D721Med (cell line): Measurements from ENCODE around the gene PHF14.

ENCODE experiments used
- DNase-seq: peaks from one replicate; pipeline ENCODE4 v3.0.0; 2011; ENCODE audit warnings: low spot score; ENCODE audit not compliant: insufficient read length
- FAIRE-seq: peaks from 2 replicates; lab custom pipeline; 2011; peaks lifted over from hg19 to GRCh38; lab: Jason Lieb, UNC
- TF ChIP-seq, protein P1 (sequence below): IDR thresholded peaks from 2 replicates; pipeline ENCODE4 v1.5.1; 2012; ENCODE audit warnings: mild to moderate bottlenecking, control low read depth; ENCODE audit not compliant: insufficient read depth; ENCODE audit errors: missing control alignments

Gene PHF14

DNA sequence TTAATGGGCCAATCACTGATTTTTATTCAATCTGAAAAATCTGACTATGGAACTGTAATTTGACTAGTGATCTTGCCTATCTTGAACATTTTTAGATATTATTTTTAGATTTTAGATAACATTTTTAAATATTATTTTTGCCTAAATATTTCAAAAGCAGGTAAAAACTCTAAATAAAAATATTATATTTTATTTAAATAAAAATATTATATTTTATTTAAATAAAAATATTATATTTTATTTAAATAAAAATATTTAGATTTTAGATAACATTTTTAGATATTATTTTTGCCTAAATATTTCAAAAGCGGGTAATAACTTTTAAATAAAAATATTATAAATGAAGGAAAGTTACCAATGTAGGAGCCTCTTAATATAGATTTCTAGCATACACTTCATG lies 187.8 kb downstream of the PHF14 start:
- TF ChIP-seq, protein P1, sequence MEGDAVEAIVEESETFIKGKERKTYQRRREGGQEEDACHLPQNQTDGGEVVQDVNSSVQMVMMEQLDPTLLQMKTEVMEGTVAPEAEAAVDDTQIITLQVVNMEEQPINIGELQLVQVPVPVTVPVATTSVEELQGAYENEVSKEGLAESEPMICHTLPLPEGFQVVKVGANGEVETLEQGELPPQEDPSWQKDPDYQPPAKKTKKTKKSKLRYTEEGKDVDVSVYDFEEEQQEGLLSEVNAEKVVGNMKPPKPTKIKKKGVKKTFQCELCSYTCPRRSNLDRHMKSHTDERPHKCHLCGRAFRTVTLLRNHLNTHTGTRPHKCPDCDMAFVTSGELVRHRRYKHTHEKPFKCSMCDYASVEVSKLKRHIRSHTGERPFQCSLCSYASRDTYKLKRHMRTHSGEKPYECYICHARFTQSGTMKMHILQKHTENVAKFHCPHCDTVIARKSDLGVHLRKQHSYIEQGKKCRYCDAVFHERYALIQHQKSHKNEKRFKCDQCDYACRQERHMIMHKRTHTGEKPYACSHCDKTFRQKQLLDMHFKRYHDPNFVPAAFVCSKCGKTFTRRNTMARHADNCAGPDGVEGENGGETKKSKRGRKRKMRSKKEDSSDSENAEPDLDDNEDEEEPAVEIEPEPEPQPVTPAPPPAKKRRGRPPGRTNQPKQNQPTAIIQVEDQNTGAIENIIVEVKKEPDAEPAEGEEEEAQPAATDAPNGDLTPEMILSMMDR = no peak
- DNase-seq (no peak), FAIRE-seq (no peak)

DNA sequence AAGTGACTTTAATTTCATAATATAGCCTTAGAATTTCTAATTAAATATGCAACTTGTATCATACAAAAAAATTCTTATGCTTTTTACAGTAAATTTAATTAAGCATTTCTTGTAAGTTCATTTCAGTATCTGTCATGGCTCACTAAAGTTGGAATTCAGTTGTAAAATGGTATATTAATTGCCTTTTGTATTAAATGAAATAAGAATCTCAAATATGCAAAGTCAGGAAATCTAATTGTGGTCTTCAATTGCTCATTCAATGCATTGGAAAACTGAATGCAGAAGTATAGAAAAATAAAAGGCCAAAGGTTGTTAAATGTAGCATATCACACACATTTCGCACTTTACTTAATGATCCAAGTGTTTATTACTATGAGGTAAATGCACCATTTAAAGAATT lies 189.5 kb downstream of the PHF14 start:
- FAIRE-seq = no peak
- TF ChIP-seq, protein P1 = no peak
- DNase-seq = no peak

DNA sequence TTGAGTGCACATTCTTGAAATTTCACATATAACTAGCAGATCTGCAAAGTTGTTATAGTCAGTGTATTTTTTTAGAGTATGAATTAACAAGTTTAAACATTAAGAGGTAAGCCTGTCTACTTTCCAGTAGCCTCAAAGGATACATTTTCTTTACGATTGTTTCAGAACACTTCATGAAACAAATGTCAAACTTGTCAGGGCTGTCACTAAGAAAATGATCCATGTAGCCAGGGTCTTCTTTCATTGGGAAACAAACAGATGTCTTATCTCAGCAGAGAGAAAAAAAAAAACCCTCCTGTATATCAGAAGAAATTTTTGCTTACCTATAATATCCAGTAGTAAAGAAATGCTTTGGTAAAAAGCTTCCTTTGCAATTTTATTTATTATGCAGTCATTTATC lies 192.4 kb downstream of the PHF14 start:
- FAIRE-seq (no peak), DNase-seq (no peak)
- TF ChIP-seq, protein P1 = no peak

DNA sequence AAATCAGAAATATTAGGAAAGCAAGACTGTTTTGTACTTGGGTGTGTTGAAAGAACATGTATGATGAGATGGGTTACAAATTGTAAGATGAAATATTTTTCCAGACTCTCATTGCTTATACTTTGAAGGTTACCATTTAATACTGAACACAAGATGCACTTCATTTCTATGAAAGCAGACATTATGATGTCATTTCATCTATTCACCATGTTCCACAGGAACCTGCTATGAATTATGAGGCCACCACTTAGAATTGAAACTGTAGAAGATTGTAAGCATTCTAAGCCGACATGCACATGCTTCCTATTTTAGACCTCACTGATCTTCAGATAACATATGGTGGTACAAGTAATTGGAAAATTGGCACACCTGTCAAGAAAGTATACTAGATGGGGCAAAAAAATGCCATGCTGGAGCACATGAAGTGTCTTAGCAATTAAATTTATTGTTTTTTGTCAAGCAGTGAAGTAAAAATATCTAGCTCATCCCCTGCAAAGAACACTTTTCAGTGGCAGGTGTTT lies 195.0 kb downstream of the PHF14 start:
- no peak for FAIRE-seq
- no peak for DNase-seq
- TF ChIP-seq, protein P1 = no peak

DNA sequence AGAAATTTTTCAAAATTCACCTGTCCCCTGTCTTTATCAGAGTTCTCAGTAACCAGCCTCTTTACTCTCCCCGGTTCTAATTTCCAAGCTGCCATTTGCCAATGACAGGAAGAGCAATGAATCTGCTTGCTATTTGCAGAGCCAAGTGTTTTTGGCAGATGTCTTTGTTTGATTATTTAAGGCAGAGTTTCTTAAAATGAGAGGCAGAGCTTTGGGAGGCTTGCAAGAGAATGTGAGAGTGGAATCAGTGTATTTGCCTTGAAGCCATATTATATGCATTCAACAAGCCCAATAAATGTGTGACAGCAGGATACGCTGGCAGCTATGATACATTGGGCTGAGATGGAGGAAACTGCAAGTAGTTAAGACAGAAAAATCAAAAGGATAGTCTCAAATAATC lies 196.5 kb downstream of the PHF14 start:
- DNase-seq = no peak
- FAIRE-seq = no peak
- TF ChIP-seq, protein P1 = no peak

DNA sequence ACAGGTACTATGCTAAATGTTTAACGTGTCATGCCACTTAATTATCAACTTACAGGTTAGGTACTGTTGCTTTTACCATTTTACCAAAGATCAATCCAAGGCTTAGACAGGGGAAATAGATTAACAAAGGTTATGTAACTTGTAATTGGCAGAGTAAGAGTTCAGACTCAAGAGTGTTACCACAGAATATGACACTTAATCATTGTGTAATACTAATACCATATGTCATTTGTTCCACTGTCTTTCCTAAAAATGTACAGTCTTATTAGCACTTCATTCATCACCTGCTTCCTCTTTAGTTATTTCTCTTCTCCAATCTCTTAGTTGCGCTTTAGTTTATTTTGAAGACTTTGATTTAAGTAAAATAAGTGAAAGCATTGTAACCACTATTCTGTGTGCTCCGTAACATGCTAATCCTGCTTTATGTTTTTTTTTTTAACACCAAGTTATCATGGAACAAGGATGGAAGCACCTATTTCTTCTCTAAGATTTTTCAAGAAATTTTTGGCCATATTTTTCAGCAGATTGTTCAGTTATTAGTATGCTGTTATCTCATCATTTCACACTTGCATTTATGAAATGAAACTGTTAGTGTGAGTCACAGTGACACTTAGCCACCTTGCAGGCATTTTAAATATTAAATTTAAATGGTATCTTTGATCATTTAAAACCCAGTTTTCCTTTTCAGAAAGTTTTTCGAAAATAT lies 197.3 kb downstream of the PHF14 start:
- TF ChIP-seq, protein P1 = no peak
- DNase-seq (no peak), FAIRE-seq (peak; percentile 56)

DNA sequence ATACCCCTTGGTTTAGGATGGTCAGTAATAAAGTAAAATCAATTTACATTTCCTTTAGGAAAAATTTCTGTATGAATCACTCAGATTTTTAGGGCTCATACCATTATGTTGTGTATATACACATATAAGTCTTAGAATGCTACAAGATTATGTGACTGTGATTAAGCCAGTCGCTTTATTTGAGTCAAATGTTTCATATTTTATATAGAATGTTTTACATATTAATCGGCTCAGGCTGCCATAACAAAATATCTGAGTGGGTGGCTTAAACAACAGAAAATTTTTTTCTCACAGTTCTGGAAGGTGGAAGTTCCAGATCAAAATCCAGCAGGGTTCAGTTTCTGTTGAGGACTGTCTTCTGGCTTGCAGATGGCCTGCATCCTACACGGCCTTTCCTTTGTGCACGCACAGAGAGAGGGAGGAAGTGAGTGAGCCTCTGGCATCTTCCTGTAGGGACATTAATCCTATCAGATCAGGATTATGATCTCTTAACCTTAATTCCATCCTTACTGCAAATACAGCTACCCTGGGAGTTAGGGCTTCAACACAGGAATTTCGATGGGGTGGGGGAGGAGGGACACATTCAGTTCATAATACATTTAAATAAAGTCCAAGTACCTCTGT lies 198.0 kb downstream of the PHF14 start:
- TF ChIP-seq, protein P1 = no peak
- peak; percentile 14 for DNase-seq
- peak; percentile 96 for FAIRE-seq
